ENCODE data around the gene LIN54.
"Not testable (repeated sequence)": the region's sequence is repeated elsewhere in the genome, so short reads cannot be mapped to it uniquely, and the experiment has no call there.

DNA sequence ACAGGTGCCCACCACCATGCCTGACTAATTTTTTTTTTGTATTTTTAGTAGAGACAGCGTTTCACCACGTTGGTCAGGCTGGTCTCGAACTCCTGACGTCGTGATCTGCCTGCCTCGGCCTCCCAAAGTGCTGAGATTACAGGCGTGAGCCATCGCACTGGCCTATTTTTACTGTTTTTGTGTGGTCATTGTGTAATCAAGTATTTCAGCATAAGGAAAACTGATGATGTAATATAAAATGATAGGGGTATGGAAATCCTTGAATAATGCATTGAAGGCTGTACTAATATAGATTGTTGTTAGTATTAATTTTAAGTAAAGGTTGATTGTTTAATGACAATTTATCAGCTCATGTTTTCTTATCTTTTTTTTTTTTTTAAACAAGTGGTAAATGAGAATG lies 38.2 kb upstream of the LIN54 start:
- TF ChIP-seq POLR2A, CTCF (IDR thresholded peaks at IDR 0.05): not testable (repeated sequence)

All from stomach (tissue), 4 donors.